DMS53 treated with DMSO at 0.1 percent for 48 hours (cell line): ENCODE results near the gene STRC.
"Not testable (repeated sequence)": the region's sequence is repeated elsewhere in the genome, so short reads cannot be mapped to it uniquely, and the experiment has no call there.

Experiments
- DNase-seq: peaks from one replicate; lab custom pipeline; 2025; ENCODE audit not compliant: unreplicated experiment; lab: John Stamatoyannopoulos, UW

STRC gene

GRCh38 chr15:43566615-43567014 lies 52.0 kb downstream of the STRC start:
- not testable (repeated sequence) for DNase-seq

GRCh38 chr15:43563793-43564192 lies 54.8 kb downstream of the STRC start:
- not testable (repeated sequence) for DNase-seq

GRCh38 chr15:43562753-43563152 lies 55.8 kb downstream of the STRC start:
- DNase-seq: not testable (repeated sequence)

- DNase-seq: no peak
Measured at GRCh38 chr15:43552986-43553385, 65.6 kb downstream of the STRC start.

- DNase-seq: no peak
Measured at GRCh38 chr15:43552256-43552655, 66.3 kb downstream of the STRC start.

GRCh38 chr15:43550527-43551363 lies 67.9 kb downstream of the STRC start:
- DNase-seq: no peak
